Non-pigmented ciliary epithelial cell (primary cell): ENCODE data around the gene CA7.
"Not testable (repeated sequence)": the region's sequence is repeated elsewhere in the genome, so short reads cannot be mapped to it uniquely, and the experiment has no call there.

Source experiments
- DNase-seq: peaks from one replicate; pipeline ENCODE4 v3.0.0-alpha.2; 2010; ENCODE audit warnings: low read depth

Gene CA7

GRCh38 chr16:66846831-66847230, 2.6 kb downstream of the CA7 start:
- DNase-seq: no peak

GRCh38 chr16:66847533-66848067, 3.4 kb downstream of the CA7 start:
- DNase-seq: no peak

GRCh38 chr16:66848172-66848571, 4.0 kb downstream of the CA7 start:
- DNase-seq: no peak

DNA sequence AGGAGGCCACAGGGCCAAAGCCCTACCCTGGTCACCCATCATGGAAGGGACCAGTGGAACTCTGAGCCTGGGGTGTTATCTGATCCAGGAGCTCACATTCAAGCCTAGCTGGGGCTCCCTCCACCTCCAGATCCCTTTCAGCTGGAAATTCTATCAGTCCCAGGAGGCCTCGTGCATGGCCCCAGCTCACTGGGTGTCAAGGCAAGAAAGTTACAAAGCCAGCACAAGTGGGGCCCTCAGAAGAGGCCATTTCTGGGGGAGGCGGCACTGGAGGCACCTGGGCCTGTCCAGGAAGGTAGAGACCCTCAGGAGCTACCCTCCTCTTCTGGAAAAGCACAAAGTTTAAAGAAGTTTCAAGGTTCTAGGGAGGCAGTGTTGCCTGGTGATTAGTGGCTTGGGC, 4.8 kb downstream of the CA7 start:
- DNase-seq: no peak

- no peak for DNase-seq
Measured at GRCh38 chr16:66849549-66849948, 5.3 kb downstream of the CA7 start.

DNA sequence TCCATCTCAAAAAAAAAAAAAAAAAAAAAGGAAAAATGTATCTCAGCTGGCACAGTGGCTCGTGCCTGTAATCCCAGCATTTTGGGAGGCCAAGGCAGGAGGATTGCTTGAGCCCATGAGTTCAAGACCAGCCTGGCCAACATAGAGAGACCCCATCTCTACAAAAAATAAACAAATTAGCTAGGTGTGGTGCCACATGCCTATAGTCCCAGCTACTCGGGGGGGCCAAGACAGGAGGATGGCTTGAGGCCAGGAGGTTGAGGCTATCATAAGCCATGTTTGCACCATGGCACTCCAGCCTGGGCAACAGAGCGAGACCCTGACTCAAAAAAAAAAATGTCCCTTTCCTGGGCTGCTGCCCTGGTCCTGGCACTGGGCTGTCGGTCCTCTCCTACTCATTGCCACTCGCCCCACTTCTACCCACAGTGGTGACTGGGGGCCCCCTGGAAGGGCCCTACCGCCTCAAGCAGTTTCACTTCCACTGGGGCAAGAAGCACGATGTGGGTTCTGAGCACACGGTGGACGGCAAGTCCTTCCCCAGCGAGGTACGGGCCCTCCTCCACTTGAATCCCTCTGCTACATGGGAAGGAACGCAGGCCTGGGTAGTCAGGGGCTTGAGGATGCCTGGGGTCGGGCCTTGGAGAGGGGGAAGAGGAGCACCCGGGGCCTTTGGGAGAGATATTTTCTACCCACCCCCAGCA, 6.1 kb downstream of the CA7 start:
- DNase-seq: no peak

GRCh38 chr16:66851166-66851964, 7.2 kb downstream of the CA7 start:
- no peak for DNase-seq

DNA sequence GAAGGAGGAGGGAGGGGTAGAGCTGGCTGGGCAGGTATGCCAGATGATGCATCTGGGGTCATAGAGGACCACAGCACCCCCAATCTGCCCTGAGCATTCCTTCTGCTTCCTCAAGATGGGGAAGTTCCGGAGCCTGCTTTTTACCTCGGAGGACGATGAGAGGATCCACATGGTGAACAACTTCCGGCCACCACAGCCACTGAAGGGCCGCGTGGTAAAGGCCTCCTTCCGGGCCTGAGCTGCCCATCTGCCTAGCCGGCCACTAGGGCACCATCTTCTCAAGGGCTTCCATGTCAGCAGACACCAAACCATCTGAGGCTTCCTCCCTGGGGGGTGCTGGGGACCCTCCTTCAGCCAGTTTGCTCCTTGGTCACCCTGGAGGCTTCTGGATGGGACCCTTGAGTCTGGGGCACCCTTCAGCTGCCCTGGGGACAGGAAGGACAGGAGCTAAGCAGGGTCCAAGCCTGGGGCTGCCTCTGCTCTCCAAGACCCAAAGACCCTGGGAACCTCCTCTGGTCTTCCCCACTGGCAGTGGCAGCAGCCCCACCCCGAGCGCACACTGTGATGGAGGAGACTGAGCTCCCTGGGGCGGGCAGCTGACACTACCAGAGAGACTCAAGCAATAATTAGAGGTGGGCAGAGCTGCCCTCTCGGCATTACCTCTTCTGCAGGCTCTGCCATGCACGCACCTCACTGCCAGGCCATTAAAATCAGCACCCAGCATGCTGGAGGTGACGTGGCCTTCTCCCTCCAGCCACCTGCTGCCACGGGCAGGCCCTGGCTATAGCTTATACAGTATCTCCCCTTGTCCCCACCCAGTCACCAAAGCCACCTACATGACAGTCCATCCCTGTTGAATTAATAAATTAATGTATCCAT, 9.3 kb downstream of the CA7 start:
- DNase-seq: no peak

DNA sequence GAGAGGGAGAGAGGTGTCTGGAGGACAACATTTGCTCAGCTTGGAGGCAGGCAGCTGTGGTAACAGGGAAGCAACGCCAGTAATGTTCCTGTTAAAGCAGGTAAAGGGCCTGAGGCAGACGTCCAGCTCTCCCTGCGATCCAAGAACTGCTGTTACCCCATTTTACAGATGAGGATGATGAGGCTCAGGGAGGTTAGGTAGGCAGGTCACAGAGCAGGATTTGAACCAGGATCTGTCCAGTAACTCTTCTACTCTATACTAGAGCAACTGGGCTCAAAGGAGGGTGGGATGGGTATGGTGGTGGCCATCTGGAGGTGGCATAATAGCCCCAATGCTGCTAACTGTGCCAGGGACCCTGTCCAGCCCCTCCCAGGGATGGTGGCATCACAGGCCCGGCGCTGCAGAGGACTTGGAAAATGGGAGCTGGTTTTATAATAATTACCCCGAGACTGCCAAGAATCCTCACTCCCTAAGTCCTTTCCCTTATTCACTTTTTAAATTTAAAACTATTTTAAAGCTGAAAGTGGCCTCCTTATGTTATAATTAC, 12.0 kb downstream of the CA7 start:
- DNase-seq: no peak

- DNase-seq: no peak
Measured at GRCh38 chr16:66856801-66857200, 12.6 kb downstream of the CA7 start.

- DNase-seq: no peak
Measured at GRCh38 chr16:66857437-66857836, 13.2 kb downstream of the CA7 start.

DNA sequence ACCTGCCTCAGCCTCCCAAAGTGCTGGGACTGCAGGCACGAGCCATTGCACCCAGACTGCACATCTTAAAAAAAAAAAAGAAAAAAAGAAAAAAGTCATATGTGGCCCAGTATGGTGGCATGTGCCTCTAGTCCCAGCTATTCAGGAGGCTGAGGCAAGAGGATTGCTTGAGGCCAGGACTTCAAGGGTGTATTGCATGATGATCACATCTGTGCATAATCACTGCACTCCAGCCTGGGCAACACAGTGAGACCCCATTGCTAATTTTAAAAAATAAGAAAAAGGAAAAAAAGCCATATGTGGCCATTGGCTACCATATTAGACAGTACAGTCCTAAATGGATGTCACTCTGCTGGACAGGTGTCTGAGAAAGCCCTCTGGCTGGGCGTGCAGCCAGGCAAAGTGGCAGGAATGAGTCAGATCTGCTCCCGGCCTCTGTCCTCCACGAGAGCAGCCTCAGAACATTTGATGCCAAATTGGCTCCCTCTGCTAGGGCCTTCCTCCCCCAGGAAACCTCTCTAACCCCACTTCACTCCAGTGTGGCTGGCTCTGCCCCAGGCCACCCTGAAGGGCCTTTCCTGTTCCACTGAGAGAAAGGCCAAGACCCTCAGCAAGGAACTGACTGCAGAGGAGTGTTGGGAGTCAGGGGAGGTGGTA, 14.7 kb downstream of the CA7 start:
- no peak for DNase-seq

- DNase-seq: no peak
Measured at GRCh38 chr16:66859397-66860068, 15.3 kb downstream of the CA7 start.

DNA sequence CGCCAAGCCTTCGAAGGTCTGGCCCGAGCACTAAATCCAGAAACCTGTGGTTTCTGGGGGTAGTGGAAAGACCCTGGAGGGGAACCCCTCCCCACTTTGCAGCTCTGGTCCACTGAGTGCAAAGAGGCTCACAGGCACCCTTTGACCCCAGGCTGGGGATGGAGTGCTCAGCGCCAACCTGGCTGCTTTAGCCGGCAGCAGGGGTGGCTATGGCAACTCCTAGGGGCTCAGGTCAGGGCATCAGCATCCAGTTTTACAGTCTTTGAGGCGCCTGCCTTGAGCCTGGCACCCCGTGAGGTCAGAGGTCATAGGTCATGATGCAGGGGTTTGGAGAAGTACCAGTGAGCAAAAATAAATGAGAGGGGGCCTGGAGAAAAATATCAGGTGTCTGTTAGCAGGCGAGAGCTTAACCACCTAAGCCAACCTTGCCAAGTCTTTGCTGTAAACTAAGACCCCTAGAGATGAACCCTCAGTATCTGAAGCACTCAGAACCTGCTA, 17.9 kb downstream of the CA7 start:
- no peak for DNase-seq

DNA sequence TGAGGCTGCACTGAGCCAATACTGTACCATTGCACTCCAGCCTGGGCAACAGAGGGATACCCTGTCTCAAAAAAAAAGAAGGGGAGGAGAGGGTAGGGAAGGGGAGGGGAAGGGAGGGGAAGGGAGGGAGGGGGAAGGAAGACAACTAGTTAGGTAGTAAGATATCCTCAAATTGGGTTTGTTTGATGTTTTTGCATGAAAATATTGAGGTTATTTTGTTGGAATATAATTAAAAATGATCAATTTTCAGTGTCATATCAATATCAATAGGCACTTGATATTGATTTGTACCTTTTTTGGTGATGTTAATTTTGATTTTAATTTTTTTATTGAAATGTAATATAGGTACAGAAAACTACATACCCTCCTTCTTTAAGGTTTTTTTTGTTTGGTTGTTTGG, 19.5 kb downstream of the CA7 start:
- no peak for DNase-seq

- no peak for DNase-seq
Measured at GRCh38 chr16:66869424-66869823, 25.2 kb downstream of the CA7 start.

- DNase-seq: not testable (repeated sequence)
Measured at GRCh38 chr16:66871363-66871762, 27.1 kb downstream of the CA7 start.

DNA sequence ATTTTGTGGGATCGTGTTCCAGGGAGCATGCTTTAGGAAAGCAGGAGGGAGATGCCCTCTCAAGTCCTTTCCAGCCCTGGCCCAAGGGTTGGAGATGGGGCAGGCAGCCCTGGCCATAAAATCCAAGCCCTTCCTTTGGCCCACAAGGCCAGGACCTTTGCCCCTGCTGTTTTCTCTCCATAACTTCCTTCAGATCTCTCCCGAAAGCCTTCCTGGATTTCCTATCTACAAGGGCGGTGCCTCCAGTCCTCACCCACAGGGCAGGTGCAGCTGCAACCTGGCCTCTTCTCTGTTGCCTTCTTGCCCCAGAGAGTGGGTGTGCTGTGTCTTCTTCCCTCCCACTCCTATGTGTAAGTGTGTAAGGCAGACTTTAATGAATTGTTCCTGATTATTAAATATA, 27.6 kb downstream of the CA7 start:
- DNase-seq: no peak

GRCh38 chr16:66872559-66872942, 28.3 kb downstream of the CA7 start:
- no peak for DNase-seq

GRCh38 chr16:66872943-66873684, 28.9 kb downstream of the CA7 start:
- DNase-seq: peak; percentile 98
